ENCODE data around the gene ZNF366. TPM values are rescaled to one million over a fixed set of nuclear protein-coding genes. Genes with fewer than 3 reads are reported as not detected.

Gene ZNF366
- polyA plus RNA-seq, 6 donors from 2014 or later, result not detected

DNA sequence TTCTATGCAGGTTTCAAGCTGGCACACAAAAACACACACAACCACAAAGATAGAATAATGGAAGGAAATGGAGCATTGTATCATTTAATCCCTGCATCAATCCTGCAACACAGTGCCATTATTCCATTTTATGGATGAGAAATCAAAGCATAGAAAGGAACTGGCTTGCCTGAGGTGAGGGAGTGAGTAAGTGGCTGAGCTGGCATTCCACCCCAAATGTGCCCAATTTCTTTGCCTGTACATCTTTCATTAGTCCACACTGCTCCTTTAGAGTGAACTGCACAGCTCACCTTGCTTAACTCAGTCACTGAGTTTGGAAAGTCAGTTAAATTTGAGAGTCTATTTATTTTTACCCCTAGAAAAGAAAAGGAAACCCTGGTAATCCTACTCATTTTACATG, 28.9 kb downstream of the ZNF366 start:
- Mint-ChIP-seq H3K36me3 (no peaks in the 10 kb centered on the region), H3K4me1 (no peaks in the 10 kb centered on the region), H3K9me3 (peaks cover 0 to 3% (median 0%) of the 10 kb centered on the region in 7 donors), H3K4me3 (no peak overlapping the region), H3K27me3 (peaks cover 4 to 26% (median 22%) of the 10 kb centered on the region in 3 donors), H3K27ac (no peak overlapping the region)
- no peak for DNase-seq
- no peak for ATAC-seq (ENCODE audit: low read depth in 2 of 2)

DNA sequence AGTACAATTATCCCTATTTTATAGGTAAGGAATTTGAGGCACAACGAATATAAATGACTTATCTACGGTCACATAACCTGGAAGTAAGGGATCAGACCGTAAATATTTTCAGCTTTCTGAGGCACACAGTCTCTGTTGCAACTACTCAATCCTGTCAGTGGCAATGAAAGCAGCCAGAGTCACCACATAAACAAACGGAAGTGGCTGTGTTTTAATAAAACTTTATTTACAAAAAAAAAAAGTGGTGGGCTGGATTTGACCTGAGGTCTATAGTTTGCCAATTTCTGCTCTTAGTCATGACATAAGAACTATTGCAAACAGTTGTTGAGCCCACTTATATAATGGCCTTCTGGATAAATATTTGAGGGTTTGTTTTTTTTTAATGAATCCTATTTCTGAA, 29.6 kb downstream of the ZNF366 start:
- Mint-ChIP-seq H3K36me3 (no peaks in the 10 kb centered on the region), H3K4me1 (peaks cover 0 to 4% (median 2%) of the 10 kb centered on the region in 3 donors), H3K9me3 (peaks cover 0 to 3% (median 0%) of the 10 kb centered on the region in 7 donors), H3K27me3 (peaks cover 4 to 32% (median 22%) of the 10 kb centered on the region in 3 donors), H3K27ac (peak overlapping the region in 1 of 6 donors; percentile 49), H3K4me3 (no peak overlapping the region)
- ATAC-seq (ENCODE audit: low read depth in 2 of 2) (no peak), DNase-seq (no peak)

DNA sequence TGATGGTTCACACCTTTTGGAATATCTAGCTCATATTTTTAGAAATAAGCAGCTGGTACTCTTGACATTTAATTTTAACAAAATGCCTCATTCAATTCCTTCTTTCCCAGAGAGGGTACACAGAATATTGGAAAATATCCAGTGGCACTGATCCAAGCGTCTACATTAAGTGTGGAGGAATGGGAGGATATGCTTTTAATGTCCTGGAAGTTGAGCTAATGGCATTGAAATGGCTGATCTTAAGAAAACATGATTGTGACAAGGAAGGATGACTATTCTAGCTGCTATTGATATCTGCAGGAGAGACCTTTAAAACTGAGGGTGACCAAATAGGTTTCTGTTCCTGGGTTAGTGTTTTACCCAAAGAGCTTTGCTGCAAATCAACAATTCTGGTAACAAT, 30.0 kb downstream of the ZNF366 start:
- peaks cover 4 to 34% (median 22%) of the 10 kb centered on the region in 3 donors for H3K27me3 Mint-ChIP-seq
- H3K4me3 Mint-ChIP-seq, result no peak overlapping the region
- no peaks in the 10 kb centered on the region for H3K36me3 Mint-ChIP-seq
- no peak overlapping the region for H3K27ac Mint-ChIP-seq
- DNase-seq, result no peak
- H3K9me3 Mint-ChIP-seq, result peaks cover 0 to 3% (median 0%) of the 10 kb centered on the region in 7 donors
- ATAC-seq (ENCODE audit: low read depth in 2 of 2), result no peak
- H3K4me1 Mint-ChIP-seq, result peaks cover 2 to 6% (median 6%) of the 10 kb centered on the region in 3 donors

DNA sequence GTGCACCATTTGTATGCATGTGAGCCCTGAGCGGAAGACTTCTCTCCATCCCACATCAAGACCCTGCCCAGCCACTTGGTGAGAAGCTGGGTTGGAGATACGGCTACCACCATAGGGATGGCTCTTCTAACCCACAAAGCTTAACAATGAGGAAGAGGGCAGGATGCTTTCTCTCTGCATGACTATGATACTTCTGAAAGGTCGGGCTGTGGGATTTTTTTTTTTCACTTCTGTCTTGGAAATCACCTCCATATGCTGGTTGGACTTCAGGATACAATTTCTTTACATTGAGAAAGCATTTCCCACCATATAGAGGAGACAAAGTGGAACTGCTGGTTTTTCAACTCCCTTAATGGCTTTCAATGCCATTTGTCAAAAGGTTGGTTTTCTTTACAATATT, 30.5 kb downstream of the ZNF366 start:
- Mint-ChIP-seq H3K4me3 (no peak overlapping the region), H3K9me3 (peaks cover 0 to 3% (median 0%) of the 10 kb centered on the region in 7 donors), H3K27ac (no peak overlapping the region), H3K36me3 (no peaks in the 10 kb centered on the region), H3K27me3 (peaks cover 4 to 34% (median 22%) of the 10 kb centered on the region in 3 donors), H3K4me1 (peaks cover 6 to 9% (median 8%) of the 10 kb centered on the region in 3 donors)
- DNase-seq (no peak), ATAC-seq (ENCODE audit: low read depth in 2 of 2) (no peak)

DNA sequence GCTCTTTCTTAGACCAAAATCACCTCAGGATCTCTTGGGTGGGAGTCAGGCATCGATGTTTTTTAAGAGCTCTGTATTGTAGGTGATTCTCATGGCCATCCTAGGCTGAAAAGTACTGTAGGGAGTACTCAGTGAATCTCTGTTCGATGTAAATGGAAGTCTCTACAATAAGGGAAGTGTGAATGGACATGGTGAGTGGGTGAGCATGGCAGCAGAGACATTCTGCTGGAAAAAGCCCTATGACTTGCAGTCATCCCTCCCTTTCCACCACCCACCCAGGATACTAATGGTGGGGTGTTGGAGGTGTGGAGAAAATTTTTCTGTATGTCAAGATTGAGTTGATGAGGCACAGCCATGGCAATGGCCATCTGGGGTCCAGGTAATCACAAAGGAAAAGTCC, 30.9 kb downstream of the ZNF366 start:
- ATAC-seq (ENCODE audit: low read depth in 2 of 2) (no peak), DNase-seq (no peak)
- peaks cover 6 to 9% (median 8%) of the 10 kb centered on the region in 3 donors for H3K4me1 Mint-ChIP-seq
- H3K36me3 Mint-ChIP-seq, result no peaks in the 10 kb centered on the region
- peaks cover 4 to 34% (median 22%) of the 10 kb centered on the region in 3 donors for H3K27me3 Mint-ChIP-seq
- H3K27ac Mint-ChIP-seq, result no peak overlapping the region
- no peak overlapping the region for H3K4me3 Mint-ChIP-seq
- peaks cover 0 to 3% (median 0%) of the 10 kb centered on the region in 7 donors for H3K9me3 Mint-ChIP-seq

DNA sequence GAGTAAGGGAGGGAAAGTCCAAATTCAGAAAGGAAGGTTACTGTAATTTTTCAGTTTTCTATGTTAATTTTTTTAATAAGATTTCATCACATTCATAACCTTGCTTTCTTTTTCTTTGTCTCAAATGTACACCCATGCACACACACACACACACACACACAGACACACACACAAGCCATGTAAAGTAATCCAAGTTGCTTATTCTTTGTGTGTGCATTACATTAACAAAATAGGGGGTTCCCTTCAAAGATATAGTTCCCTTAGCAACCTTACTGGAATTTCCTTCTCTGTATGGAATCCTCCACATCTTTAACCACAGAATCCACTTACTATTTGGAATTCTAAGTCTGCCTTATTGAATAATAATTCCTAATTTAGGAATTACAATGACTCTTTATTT, 32.7 kb downstream of the ZNF366 start:
- Mint-ChIP-seq H3K27me3 (peaks cover 4 to 34% (median 22%) of the 10 kb centered on the region in 3 donors), H3K36me3 (no peaks in the 10 kb centered on the region), H3K27ac (no peak overlapping the region), H3K9me3 (peaks cover 0 to 3% (median 0%) of the 10 kb centered on the region in 7 donors), H3K4me1 (peaks cover 6 to 9% (median 8%) of the 10 kb centered on the region in 3 donors), H3K4me3 (no peak overlapping the region)
- ATAC-seq (ENCODE audit: low read depth in 2 of 2), result no peak
- DNase-seq, result no peak

DNA sequence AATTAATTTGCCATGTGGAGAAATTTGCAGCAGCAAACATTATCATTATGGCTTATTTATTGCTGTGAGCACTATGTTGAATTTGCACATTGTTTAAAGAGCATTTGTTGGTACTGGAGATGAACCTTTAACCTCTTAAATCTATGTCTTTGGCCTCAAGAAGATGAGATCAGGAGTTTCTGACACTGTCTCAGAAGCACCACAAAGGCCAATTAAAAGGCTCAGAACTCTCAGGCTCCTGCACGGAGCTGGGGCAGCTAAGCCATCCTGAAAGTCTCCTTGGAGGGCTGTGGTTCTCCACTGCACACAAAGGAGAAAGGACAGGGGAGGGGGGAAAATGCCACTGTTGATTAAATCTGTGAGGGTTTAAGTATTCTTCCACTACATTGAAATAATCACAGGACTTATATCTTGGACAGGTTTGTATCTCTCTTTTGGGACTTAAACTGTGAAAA, 33.1 kb downstream of the ZNF366 start:
- Mint-ChIP-seq H3K27me3 (peaks cover 4 to 34% (median 22%) of the 10 kb centered on the region in 3 donors), H3K4me3 (no peak overlapping the region), H3K9me3 (peaks cover 0 to 3% (median 0%) of the 10 kb centered on the region in 7 donors), H3K36me3 (no peaks in the 10 kb centered on the region), H3K27ac (no peak overlapping the region), H3K4me1 (peaks cover 6 to 9% (median 8%) of the 10 kb centered on the region in 3 donors)
- DNase-seq (no peak), ATAC-seq (ENCODE audit: low read depth in 2 of 2) (no peak)

DNA sequence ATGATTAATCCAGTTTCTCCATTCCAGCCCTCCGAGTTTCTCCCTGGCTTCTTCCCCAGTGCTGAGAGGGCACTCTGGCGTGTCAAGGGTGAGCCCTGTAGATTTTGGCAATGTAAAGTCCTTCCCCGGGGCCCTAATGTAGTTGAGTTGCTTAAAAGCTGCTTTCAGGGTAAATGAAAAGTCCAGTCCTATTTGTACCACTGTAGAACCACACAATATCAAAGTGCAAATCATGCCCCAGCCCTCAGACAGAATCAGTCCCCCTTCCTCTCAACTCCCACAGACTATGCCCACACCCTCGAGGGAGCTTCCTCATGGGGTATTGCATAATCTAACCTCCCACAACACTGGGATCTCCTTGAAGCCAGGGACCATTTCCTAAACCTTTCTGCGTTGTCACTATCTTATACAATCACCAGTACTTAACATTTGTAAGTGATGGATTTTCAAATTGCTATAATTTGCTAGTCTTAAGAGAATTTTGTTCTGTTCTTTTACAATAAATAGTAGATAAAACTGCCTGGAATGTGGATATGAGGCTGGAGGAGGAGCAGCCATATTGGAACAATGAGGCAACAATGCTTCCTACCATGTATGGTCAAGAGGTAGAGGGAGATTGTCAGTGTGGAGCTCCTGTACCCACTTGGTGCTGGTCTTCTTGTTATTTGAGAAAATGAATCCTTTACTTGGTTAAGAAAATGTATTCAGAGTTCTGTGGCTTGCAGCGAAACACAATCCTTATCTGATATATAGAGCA, 34.4 kb downstream of the ZNF366 start:
- H3K4me3 Mint-ChIP-seq, result no peak overlapping the region
- no peaks in the 10 kb centered on the region for H3K36me3 Mint-ChIP-seq
- peaks cover 0 to 3% (median 0%) of the 10 kb centered on the region in 7 donors for H3K9me3 Mint-ChIP-seq
- peaks cover 0 to 24% (median 22%) of the 10 kb centered on the region in 3 donors for H3K27me3 Mint-ChIP-seq
- no peak for ATAC-seq (ENCODE audit: low read depth in 2 of 2)
- no peak for DNase-seq
- H3K27ac Mint-ChIP-seq, result peak overlapping the region in 2 of 6 donors; percentile 11 to 34
- peaks cover 6 to 9% (median 8%) of the 10 kb centered on the region in 3 donors for H3K4me1 Mint-ChIP-seq

DNA sequence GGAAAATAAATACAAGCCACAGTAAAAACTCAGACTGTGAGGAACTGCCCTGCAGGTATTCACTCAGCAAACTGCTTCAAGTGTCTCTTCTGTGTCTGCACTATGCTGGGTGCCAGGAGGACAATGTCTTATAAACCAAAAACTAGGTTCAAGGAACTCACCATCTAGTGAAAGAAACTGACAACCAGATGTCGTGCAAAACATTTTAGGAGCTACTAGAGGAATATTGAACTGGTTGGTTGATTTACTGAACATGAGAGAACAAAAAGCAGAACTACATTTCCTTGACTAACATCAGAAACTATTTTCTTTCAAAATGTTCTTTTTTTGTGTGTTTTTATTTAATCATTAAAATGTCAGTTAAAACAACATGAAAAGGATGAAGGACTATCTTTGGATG, 35.2 kb downstream of the ZNF366 start:
- Mint-ChIP-seq H3K4me3 (no peak overlapping the region), H3K36me3 (no peaks in the 10 kb centered on the region), H3K9me3 (peaks cover 0 to 3% (median 0%) of the 10 kb centered on the region in 7 donors), H3K27me3 (peaks cover 0 to 24% (median 20%) of the 10 kb centered on the region in 3 donors), H3K27ac (no peak overlapping the region), H3K4me1 (peaks cover 6 to 9% (median 8%) of the 10 kb centered on the region in 3 donors)
- DNase-seq (no peak), ATAC-seq (ENCODE audit: low read depth in 2 of 2) (no peak)

DNA sequence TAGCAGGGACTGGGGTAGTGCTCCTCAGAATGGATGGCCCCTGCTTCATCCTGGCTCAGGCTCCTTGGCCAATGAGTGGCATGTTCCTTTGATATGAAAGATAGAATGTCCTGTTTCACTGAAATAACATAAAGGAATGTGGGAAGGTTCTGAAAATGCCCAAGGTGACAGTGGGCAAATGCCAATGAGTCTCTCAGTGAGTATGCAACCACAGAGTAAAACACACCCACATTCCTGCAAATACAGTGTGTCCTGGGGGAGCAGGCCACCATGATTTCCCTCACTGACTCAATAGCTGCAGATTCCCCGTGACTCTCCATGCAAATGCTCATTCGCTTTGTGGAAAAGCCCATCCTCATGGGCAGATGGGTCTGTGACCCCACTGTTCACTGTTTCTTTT, 36.4 kb downstream of the ZNF366 start:
- ATAC-seq (ENCODE audit: low read depth in 2 of 2), result no peak

DNA sequence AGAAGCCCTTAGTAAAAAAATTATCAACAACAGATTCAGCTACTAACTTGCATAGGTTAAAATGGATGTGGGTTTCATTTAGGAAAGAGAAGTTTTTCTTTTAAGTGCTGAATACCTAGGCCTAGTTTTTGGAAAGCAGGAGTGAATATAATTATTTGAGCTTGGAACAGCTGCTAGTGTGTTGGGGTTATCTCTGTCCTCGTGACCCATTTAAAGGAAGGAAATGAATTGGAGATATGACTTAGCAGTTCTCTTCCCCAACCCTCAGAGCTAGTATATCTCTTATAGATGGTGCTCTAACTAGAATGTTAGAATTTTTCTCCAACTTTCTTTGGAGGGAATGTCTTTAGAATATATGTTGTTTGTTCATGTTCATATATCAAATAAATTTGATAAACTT, 38.6 kb downstream of the ZNF366 start:
- Mint-ChIP-seq H3K4me3 (no peak overlapping the region), H3K27me3 (peaks cover 0 to 12% (median 3%) of the 10 kb centered on the region in 3 donors), H3K9me3 (no peaks in the 10 kb centered on the region), H3K27ac (peak overlapping the region in 1 of 6 donors; percentile 78), H3K36me3 (no peaks in the 10 kb centered on the region), H3K4me1 (peaks cover 19 to 21% (median 20%) of the 10 kb centered on the region in 3 donors)
- no peak for DNase-seq
- ATAC-seq (ENCODE audit: low read depth in 2 of 2), result no peak

More for the DNA sequence above, 36.4 kb downstream of the ZNF366 start:
- Mint-ChIP-seq H3K36me3 (no peaks in the 10 kb centered on the region), H3K27ac (no peak overlapping the region), H3K4me1 (peaks cover 7 to 10% (median 9%) of the 10 kb centered on the region in 3 donors), H3K9me3 (no peaks in the 10 kb centered on the region), H3K27me3 (peaks cover 0 to 18% (median 8%) of the 10 kb centered on the region in 3 donors), H3K4me3 (no peak overlapping the region)
- no peak for DNase-seq

DNA sequence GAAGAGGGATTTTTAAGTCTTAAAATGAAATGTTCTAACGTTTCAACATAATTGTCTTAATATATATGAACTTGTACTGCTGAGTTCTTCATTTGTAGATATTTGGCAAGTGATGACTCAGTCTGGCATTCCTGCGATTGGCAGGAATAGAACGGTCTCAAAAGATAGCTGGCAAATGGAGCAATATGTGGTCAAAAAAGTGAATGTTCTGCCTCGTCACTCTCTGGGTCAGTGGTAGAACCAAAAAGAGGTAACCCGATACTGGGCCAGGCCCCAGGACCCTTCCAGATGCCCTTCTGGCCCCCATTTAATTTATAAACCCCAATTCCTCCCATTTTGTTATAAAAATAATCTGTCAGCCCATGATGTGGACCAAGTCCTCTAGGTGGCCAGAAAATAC, 39.2 kb downstream of the ZNF366 start:
- Mint-ChIP-seq H3K36me3 (no peaks in the 10 kb centered on the region), H3K27me3 (peaks cover 0 to 6% (median 0%) of the 10 kb centered on the region in 3 donors), H3K4me1 (peaks cover 19 to 21% (median 20%) of the 10 kb centered on the region in 3 donors), H3K9me3 (no peaks in the 10 kb centered on the region), H3K4me3 (no peak overlapping the region), H3K27ac (no peak overlapping the region)
- DNase-seq (no peak), ATAC-seq (ENCODE audit: low read depth in 2 of 2) (no peak)

DNA sequence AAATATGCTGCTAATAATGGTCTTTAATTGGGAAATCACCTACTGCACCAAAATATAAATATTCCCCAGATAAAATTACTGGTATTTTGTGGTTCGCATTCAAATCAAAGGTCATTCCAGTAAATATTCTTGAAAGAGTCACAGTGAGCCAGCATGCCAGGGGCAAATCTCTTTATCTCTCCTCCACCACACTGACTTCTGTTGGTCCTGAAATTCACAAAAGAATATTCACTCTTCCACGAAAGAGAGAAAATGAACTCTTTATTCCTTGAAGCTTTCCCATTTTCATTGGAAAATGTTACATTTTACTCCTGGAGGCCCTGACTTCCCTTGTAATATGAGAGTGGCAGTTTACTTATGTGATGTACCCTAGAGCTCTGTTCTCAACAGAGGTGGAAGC, 39.7 kb downstream of the ZNF366 start:
- H3K27ac Mint-ChIP-seq, result no peak overlapping the region
- H3K9me3 Mint-ChIP-seq, result no peaks in the 10 kb centered on the region
- DNase-seq (no peak), ATAC-seq (ENCODE audit: low read depth in 2 of 2) (no peak)
- peaks cover 14 to 20% (median 17%) of the 10 kb centered on the region in 3 donors for H3K4me1 Mint-ChIP-seq
- no peaks in the 10 kb centered on the region for H3K36me3 Mint-ChIP-seq
- H3K4me3 Mint-ChIP-seq, result no peak overlapping the region
- H3K27me3 Mint-ChIP-seq, result peaks cover 0 to under 1% (median 0%) of the 10 kb centered on the region in 3 donors

Measured in naive B cell (primary cell).